Fibroblast of pulmonary artery (primary cell): Measurements from ENCODE around the gene ELL3.

Experiments used
- DNase-seq: peaks from one replicate; pipeline ENCODE4 v3.0.0-alpha.2; 2010; ENCODE audit warnings: low read depth
- H3K4me3 ChIP-seq: replicated peaks from 2 replicates; pipeline ENCODE4 v1.5.1; 2011; ENCODE audit warnings: low read depth, mild to moderate bottlenecking, control low read depth, low read length, moderate library complexity
- TF ChIP-seq, protein P1 (sequence below): IDR thresholded peaks from 2 replicates; pipeline ENCODE4 v1.5.1; 2011; ENCODE audit warnings: mild to moderate bottlenecking, control low read depth, low read length, inconsistent platforms; ENCODE audit errors: missing control alignments

ELL3 gene

DNA sequence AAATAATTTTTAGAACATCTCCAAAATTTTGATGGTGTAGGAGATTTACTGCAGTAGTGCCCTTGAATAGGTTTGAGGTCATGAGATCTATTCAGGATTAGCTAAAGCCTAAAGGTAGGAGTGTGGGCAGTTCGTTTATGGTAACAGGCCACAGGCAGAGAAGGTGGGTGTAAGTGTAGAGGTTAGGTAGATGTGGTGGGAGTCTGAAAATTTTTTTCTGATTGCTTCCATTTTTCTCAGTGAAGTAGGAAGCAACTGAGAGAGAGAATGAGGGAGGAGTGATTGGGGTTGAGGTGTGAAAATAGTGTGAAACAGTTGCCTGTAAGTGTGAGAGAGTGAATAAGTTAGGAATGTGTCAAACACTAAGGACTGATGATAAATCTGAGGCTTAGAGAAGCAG is 2.2 kb upstream of the ELL3 start:
- no peak for DNase-seq
- TF ChIP-seq, protein P1, sequence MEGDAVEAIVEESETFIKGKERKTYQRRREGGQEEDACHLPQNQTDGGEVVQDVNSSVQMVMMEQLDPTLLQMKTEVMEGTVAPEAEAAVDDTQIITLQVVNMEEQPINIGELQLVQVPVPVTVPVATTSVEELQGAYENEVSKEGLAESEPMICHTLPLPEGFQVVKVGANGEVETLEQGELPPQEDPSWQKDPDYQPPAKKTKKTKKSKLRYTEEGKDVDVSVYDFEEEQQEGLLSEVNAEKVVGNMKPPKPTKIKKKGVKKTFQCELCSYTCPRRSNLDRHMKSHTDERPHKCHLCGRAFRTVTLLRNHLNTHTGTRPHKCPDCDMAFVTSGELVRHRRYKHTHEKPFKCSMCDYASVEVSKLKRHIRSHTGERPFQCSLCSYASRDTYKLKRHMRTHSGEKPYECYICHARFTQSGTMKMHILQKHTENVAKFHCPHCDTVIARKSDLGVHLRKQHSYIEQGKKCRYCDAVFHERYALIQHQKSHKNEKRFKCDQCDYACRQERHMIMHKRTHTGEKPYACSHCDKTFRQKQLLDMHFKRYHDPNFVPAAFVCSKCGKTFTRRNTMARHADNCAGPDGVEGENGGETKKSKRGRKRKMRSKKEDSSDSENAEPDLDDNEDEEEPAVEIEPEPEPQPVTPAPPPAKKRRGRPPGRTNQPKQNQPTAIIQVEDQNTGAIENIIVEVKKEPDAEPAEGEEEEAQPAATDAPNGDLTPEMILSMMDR: no peak

DNA sequence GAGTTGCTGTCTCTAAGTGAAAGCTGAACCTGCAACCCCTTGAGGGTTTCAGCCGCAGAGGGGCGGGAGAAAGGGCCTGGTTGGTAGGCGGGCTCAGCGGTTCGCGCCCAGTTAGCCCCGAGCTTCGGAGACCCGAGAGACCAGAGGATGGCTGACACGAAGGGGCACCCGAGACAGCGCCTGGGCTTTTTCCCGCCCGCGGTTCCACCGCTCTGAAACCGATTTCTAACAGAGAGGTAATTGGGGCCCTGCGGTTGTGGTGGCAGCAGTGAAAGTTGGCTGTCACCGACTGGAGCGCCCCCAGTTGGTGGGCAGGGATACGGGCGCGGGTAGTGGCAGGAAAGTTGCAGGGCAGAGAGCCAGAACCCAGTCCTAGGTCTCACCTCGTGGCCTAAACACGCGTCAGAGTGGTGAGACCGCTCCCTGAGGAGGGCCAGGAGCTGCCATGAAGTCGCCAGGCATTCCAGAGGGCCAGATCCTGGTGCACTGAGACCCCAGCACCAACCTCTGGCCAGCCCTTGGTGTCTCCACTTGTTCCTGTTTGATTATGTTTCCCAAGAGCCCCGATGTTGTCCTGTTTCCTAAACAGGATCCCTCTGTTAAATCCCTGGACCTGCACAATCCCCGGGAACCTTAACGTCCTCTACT is 625 bp upstream of the ELL3 start:
- TF ChIP-seq, protein P1: peak; percentile 84
- H3K4me3 ChIP-seq: peak overlapping the region; percentile 79
- DNase-seq: peak; percentile 75

More for the DNA sequence above, 2.2 kb upstream of the ELL3 start:
- H3K4me3 ChIP-seq: no peak overlapping the region

DNA sequence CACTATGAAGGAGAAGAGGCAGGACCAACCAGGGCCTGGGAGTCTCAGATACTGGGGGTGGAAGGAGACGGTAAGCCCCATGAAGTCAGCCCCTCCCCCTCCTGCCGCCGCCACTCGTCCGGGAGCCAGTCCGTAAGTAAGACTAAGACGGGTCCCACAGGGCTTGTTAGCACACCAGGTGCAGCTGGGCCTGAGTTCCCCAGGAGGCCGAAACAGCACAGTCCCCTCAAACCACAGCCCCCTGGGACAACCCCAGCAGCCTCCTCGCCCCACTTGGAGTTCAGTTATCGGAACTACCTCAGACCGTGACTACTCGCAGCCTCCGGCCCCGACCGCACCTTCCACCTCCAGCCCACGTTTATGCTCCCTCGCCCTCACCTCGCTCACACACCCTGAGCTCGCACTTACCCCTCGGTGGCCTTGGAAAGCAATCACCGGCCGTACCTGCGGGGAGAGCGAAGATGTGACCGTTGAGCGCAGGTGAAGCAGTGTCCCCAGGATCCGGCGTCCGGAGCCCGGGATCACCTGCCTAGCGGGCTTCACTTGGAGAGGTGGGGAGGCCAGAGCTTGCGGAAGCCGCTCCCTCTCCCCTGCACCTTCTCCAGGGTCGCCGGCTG is 557 bp downstream of the ELL3 start:
- H3K4me3 ChIP-seq: peak overlapping the region; percentile 79
- TF ChIP-seq, protein P1: no peak
- DNase-seq: no peak

DNA sequence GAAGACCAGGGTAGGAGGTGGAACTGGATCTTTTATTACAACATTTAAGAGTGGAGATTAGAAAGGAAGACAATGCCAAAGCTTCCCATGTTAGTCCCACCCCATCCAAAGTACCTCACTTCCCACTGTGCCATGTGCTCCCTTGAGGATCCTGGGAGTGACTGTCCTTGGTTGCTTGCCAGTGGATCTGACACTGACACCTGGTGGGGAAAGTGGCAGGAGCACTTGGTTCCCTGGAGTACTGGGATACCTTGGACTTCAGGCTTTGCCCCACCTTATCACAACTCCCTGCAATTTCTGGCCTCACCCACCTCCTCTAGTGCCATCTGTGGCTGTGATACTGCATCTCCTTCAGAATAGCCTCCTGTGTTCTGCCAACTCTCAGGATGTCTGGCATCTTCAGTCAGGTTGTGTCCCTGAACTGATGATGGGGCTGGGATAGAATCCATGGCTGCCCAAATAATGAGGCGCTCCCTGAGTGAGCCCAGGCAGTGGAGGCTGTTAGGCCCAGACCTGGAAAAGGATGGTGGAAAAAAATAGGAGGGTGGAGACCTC is 1.3 kb downstream of the ELL3 start:
- no peak overlapping the region for H3K4me3 ChIP-seq
- TF ChIP-seq, protein P1: peak; percentile 34

DNA sequence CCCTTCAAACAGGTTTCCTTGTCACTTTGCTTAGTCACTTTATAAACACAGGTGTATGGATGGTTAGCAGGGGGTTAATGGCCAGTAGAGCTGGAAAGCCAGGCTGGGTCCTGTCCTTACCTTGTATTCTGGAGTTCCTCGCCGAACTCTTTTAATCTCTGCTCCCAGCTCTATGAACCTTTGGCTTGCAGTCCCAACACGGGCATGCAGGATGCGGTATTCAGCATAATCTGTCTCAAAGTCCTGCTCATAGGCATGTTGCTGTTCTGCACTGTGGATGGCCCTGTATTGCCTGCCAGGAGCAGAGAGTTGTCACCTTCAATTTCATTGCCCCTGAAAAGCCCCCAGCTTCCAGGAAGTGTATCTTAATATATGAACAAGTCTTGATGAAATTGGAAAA is 2.7 kb downstream of the ELL3 start:
- TF ChIP-seq, protein P1: no peak
- H3K4me3 ChIP-seq: no peak overlapping the region
- DNase-seq: no peak

More for the DNA sequence above, 1.3 kb downstream of the ELL3 start:
- DNase-seq: peak; percentile 44

DNA sequence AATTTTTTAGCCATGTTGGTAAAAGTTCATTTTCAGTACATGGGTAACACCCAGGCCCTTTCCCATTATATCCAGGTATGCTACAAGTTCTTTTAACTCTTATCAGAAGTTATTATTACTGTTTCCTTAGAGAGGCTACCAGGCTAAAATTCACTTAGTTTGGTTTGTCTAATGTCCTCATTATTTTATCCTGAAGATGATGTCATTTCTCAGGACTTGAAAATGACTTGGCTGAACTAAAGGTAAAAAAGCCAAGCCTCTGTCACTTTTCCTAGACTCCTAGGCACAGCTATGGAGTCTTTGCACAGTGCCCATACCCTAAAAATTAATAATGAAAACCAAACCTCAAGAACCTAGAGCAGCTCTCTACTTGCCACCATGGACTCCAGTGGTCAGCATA is 4.1 kb downstream of the ELL3 start:
- TF ChIP-seq, protein P1: no peak

More for the DNA sequence above, 4.1 kb downstream of the ELL3 start:
- no peak overlapping the region for H3K4me3 ChIP-seq
- DNase-seq: no peak
